ENCODE results near the gene POU3F3.

The POU3F3 gene

GRCh38 chr2:104847586-104848160 is 6.2 kb upstream of the POU3F3 start:
- DNase-seq, result no peak

- DNase-seq, result no peak
These were observed 5.4 kb upstream of the POU3F3 start for GRCh38 chr2:104848526-104848925.

DNA sequence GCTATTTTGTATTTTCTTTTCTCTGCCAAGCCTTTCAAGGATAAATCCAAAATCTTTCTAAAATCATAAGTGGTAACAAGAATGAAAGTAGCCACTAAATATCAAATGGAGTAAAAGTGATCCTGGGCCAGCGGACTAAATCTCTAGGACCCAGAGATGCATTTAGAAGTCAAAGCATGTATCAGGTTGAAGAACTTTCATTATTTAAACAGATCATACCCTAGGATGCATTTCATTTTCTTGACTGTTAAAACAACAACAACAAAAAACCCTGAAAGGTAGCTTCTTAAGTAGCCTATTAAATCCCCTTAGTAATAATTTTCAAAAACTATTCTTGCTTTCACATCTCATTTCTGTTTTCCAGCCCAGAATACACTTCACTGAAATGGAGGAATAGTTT is 4.8 kb upstream of the POU3F3 start:
- no peak for DNase-seq

DNA sequence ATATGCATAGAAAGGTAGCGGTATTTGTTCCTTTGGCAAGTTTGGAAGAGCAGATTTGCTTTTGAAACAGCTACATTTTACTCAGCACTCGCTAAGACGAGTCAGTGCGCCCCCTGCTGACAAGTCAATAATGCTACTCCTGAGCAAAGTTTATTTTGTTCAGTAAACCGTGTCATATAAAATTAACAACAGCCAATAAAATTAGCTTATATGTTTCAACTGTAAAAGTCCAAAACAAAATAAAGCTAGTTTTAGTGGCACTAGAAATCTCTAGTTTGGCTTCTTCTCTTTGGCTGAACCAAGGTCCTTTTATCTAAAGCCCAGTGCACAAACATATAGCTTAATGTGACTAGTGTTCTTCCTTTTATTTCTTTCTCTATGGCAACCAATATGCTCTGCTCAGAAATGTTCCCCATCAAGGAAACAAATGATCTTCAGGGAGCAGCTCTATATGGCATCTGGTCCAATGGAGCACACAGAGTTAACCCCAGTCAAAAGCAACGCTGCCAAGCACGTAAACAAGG is 4.2 kb upstream of the POU3F3 start:
- peak; percentile 27 to 60 for DNase-seq

- no peak for DNase-seq
These were observed 3.3 kb upstream of the POU3F3 start for GRCh38 chr2:104850361-104851290.

- DNase-seq, result no peak
These were observed 2.4 kb upstream of the POU3F3 start for GRCh38 chr2:104851291-104852089.

GRCh38 chr2:104852090-104852666 is 1.7 kb upstream of the POU3F3 start:
- DNase-seq, result no peak

DNA sequence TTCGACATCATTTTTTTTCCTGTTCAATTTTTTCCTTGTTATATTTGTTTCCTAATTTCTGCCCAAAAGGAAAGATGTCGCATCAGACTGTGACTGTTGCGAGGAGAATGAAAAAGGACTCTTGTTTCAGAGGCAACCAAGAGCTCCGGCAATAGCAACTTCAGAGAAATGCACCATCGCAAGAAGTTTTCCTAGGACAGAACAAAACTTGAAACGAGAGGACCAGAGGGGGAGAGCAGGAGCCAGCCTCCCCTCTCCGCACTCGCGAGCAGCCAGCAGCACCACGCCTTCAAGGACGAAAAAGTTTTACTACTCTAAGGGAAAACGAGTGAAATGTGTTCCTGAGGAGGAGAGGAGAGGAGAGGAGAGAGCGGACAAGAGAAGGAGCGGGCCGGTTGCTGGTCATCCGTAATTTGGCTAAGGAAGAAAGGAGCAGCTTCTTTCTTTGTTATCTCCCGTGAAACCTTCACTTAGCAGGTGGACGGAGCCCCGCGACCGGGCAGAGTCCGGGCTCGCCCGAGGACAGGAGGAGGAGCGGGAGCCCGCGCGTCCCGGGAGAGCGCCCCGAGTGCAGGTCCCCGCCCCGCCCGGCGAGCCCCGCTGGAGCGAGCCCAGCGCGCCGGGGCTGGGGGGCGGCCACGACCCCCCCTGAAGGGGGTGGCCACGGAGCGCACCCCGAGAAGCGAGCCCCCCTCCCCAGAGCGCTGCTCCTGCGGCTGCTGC is 744 bp downstream of the POU3F3 start:
- no peak for DNase-seq

- no peak for DNase-seq
These were observed 1.5 kb downstream of the POU3F3 start for GRCh38 chr2:104855221-104856085.

GRCh38 chr2:104856086-104856972 is 2.4 kb downstream of the POU3F3 start:
- DNase-seq, result peak in 1 of 2 donors; percentile 24

DNA sequence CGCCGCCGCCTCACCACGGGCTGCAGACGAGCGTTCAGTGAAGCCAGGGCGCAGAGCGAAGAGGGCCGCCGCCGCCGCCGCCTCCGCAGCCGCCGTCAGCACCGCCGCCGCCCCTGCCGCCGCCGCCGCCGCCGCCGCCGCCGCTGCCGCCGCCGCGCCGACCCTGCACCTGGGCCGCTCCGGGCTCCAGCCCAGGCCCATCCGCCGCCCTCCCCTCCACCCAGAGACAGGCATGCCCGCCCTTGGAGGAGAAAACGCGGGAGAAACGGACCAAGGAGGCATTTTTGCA is 3.0 kb downstream of the POU3F3 start:
- DNase-seq, result no peak

- no peak for DNase-seq
These were observed 3.5 kb downstream of the POU3F3 start for GRCh38 chr2:104857262-104858005.

GRCh38 chr2:104858006-104858978 is 4.4 kb downstream of the POU3F3 start:
- DNase-seq, result no peak

GRCh38 chr2:104859291-104859765 is 5.4 kb downstream of the POU3F3 start:
- DNase-seq, result no peak

- no peak for DNase-seq
These were observed 6.0 kb downstream of the POU3F3 start for GRCh38 chr2:104859766-104860450.

- DNase-seq, result no peak
These were observed 6.5 kb downstream of the POU3F3 start for GRCh38 chr2:104860451-104860790.

- DNase-seq, result no peak
These were observed 7.6 kb downstream of the POU3F3 start for GRCh38 chr2:104861351-104862057.

Data from CD4-positive, alpha-beta T cell treated with Interleukin-1 beta for 1 hour (primary cell).